Mucosa of gallbladder (tissue), 1 donor: ENCODE results near the gene FANCI. TPM values are rescaled to one million over a fixed set of nuclear protein-coding genes. Genes with fewer than 3 reads are reported as not detected.

Experiments
- DNase-seq: peaks from one replicate; pipeline ENCODE4 v3.0.0-alpha.2; 2020; ENCODE audit warnings: low spot score
- total RNA-seq: library from RNA; stranded (reverse); gene quantifications from one replicate; pipeline ENCODE4 v1.2.1, GENCODE V29; 2021
- donor health status: DM: no; HTN: no; CAD: no.

The FANCI gene
- total RNA-seq, 1 donor from 2014 or later, result 6.2 TPM

- no peak for DNase-seq
Measured at GRCh38 chr15:89307046-89307587, 63.3 kb downstream of the FANCI start.

- DNase-seq, result no peak
Measured at GRCh38 chr15:89307791-89308190, 64.0 kb downstream of the FANCI start.

GRCh38 chr15:89308236-89308635 lies 64.5 kb downstream of the FANCI start:
- no peak for DNase-seq

- no peak for DNase-seq
Measured at GRCh38 chr15:89309993-89310392, 66.2 kb downstream of the FANCI start.

GRCh38 chr15:89315375-89315929 lies 71.7 kb downstream of the FANCI start:
- DNase-seq, result no peak

- no peak for DNase-seq
Measured at GRCh38 chr15:89316504-89316903, 72.7 kb downstream of the FANCI start.

- no peak for DNase-seq
Measured at GRCh38 chr15:89317186-89317720, 73.5 kb downstream of the FANCI start.

GRCh38 chr15:89319678-89320077 lies 75.9 kb downstream of the FANCI start:
- DNase-seq, result no peak

GRCh38 chr15:89320200-89320599 lies 76.4 kb downstream of the FANCI start:
- no peak for DNase-seq

- no peak for DNase-seq
Measured at GRCh38 chr15:89321521-89322410, 78.0 kb downstream of the FANCI start.

GRCh38 chr15:89322822-89323221 lies 79.0 kb downstream of the FANCI start:
- DNase-seq, result no peak

GRCh38 chr15:89323825-89324224 lies 80.0 kb downstream of the FANCI start:
- no peak for DNase-seq

- no peak for DNase-seq
Measured at GRCh38 chr15:89325039-89325803, 81.4 kb downstream of the FANCI start.

- DNase-seq, result no peak
Measured at GRCh38 chr15:89326316-89326715, 82.5 kb downstream of the FANCI start.

GRCh38 chr15:89327113-89327512 lies 83.3 kb downstream of the FANCI start:
- no peak for DNase-seq

GRCh38 chr15:89328398-89329254 lies 84.8 kb downstream of the FANCI start:
- no peak for DNase-seq

GRCh38 chr15:89329329-89330084 lies 85.7 kb downstream of the FANCI start:
- DNase-seq, result no peak

GRCh38 chr15:89330119-89330518 lies 86.3 kb downstream of the FANCI start:
- DNase-seq, result no peak

- no peak for DNase-seq
Measured at GRCh38 chr15:89330881-89331595, 87.3 kb downstream of the FANCI start.

- DNase-seq, result no peak
Measured at GRCh38 chr15:89332446-89332845, 88.7 kb downstream of the FANCI start.
